Parathyroid adenoma (tissue), 2 donors: ENCODE data around the gene EXOC3.

ENCODE experiments used
- H2AFZ ChIP-seq: fragments of 300-600 bp; sonication (generic); one replicate; pipeline ENCODE4 v1.7.0; 2017; ENCODE audit warnings: antibody characterized with exemption, mild to moderate bottlenecking
- H3K27ac ChIP-seq: fragments of 300-600 bp; sonication (generic); one replicate; pipeline ENCODE4 v1.7.0; 2017
- H3K27me3 ChIP-seq: fragments of 300-600 bp; sonication (generic); one replicate; pipeline ENCODE4 v1.7.0; 2017; ENCODE audit warnings: low read length; ENCODE audit not compliant: control insufficient read depth, insufficient read depth
- H3K36me3 ChIP-seq: fragments of 300-600 bp; sonication (generic); one replicate; pipeline ENCODE4 v1.7.0; 2017; ENCODE audit warnings: low read length; ENCODE audit not compliant: control insufficient read depth, insufficient read depth
- H3K4me1 ChIP-seq: fragments of 300-600 bp; sonication (generic); one replicate; pipeline ENCODE4 v1.7.0; 2017; ENCODE audit warnings: control low read depth
- H3K4me2 ChIP-seq: fragments of 300-600 bp; sonication (generic); one replicate; pipeline ENCODE4 v1.7.0; 2017; ENCODE audit warnings: low read length
- H3K4me3 ChIP-seq: fragments of 300-600 bp; sonication (generic); one replicate; pipeline ENCODE4 v1.7.0; 2017; ENCODE audit warnings: low read depth, low read length
- H3K79me2 ChIP-seq: fragments of 300-600 bp; sonication (generic); one replicate; pipeline ENCODE4 v1.7.0; 2017; ENCODE audit warnings: control low read depth
- H3K9ac ChIP-seq: fragments of 300-600 bp; sonication (generic); one replicate; pipeline ENCODE4 v1.7.0; 2017; ENCODE audit warnings: mild to moderate bottlenecking
- H3K9me3 ChIP-seq: fragments of 300-600 bp; sonication (generic); one replicate; pipeline ENCODE4 v1.7.0; 2017; ENCODE audit warnings: low read length; ENCODE audit not compliant: control insufficient read depth
- TF ChIP-seq, protein P1 (sequence below): fragments of 300-600 bp; sonication (generic); IDR thresholded peaks from one replicate; pipeline ENCODE4 v1.7.0; 2017; ENCODE audit warnings: antibody characterized with exemption, mild to moderate bottlenecking
- donor health status: primary hyperparathyroidism.

Gene EXOC3

DNA sequence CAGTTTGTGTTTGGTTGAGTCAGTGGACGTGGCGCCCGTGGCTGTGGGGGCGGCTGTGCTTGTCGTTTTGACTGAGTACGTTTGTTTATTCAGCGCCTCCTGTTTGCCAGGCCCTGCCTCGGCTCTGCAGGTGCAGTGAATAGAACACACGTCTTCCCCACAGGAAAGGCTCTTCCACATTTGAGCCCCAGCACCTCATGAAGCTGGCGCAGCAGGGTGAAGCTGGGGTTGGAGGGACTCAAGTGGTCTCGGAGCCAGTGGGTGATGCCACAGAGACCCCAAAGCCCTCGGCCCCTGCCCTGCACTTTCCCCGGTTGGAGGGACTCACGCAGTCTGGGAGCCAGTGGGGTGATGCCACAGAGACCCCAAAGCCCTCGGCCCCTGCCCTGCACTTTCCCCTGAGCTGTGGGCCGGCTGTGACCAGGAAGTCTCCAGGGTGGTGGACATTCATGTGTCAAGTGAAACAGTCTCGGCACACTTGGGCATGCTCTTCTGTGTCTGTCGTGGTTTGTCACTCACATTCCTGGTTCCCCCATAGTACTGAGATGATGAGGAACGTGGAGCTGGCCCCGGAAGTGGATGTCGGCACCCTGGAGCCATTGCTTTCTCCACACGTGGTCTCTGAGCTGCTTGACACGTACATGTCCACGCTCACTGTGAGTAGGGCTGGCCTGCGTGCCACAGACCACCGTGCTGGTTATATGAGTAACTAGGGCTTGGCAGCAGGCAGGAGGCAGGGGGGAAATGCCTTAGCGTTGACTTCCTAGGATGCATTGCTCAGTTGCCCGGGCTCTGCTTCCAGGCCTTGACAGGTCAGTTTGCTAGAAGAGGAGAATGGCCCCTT lies 13.6 kb downstream of the EXOC3 start:
- no peaks in the 10 kb centered on the region for H3K27me3 ChIP-seq
- no peak overlapping the region for H3K4me3 ChIP-seq
- H3K36me3 ChIP-seq: no peaks in the 10 kb centered on the region
- H3K9ac ChIP-seq: no peak overlapping the region
- no peaks in the 10 kb centered on the region for H3K9me3 ChIP-seq
- TF ChIP-seq, protein P1, sequence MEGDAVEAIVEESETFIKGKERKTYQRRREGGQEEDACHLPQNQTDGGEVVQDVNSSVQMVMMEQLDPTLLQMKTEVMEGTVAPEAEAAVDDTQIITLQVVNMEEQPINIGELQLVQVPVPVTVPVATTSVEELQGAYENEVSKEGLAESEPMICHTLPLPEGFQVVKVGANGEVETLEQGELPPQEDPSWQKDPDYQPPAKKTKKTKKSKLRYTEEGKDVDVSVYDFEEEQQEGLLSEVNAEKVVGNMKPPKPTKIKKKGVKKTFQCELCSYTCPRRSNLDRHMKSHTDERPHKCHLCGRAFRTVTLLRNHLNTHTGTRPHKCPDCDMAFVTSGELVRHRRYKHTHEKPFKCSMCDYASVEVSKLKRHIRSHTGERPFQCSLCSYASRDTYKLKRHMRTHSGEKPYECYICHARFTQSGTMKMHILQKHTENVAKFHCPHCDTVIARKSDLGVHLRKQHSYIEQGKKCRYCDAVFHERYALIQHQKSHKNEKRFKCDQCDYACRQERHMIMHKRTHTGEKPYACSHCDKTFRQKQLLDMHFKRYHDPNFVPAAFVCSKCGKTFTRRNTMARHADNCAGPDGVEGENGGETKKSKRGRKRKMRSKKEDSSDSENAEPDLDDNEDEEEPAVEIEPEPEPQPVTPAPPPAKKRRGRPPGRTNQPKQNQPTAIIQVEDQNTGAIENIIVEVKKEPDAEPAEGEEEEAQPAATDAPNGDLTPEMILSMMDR: no peak
- H3K79me2 ChIP-seq: peaks cover 41% of the 10 kb centered on the region
- no peak overlapping the region for H2AFZ ChIP-seq
- H3K4me2 ChIP-seq: no peak overlapping the region
- H3K27ac ChIP-seq: no peak overlapping the region
- H3K4me1 ChIP-seq: no peaks in the 10 kb centered on the region

DNA sequence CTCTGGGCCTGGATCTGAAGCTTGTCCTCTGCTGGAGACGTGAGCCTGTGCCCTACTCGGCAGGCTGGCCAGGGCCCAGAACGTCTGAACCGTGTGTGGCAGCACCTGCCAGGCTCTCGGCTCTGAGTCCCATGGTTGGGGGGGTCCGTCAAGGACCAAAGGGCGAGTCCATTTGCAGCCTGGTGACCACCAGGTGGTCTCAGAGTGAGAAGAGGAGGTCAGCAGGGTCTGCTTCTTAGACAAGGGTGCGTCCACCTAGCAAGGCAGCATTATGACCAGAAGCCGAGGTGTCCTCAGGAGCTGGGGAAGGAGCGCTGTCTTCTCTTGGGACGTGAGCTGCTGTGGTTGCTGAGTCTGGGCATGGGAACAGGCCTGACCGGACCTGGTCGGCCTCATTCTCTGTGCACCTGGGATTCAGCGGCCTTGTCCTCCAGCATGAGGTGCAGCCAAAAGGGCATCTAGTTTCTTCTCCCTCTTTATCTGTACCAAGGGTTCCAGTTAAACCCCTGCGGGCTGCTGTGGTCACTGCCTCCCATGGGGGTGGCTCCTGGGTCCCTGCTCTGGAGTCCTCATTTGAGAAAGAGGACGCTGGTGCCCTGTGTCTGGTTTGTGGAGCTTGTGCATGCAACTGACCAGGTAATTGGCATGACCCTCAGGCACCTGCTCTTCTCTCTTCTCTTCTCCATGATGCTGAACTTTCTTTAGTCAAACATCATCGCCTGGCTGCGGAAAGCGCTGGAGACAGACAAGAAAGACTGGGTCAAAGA lies 14.4 kb downstream of the EXOC3 start:
- Histone ChIP-seq H3K4me3 (no peak overlapping the region), H3K4me1 (no peaks in the 10 kb centered on the region), H3K27ac (no peak overlapping the region), H2AFZ (no peak overlapping the region), H3K27me3 (no peaks in the 10 kb centered on the region), H3K9ac (no peak overlapping the region), H3K9me3 (no peaks in the 10 kb centered on the region), H3K79me2 (peaks cover 37% of the 10 kb centered on the region), H3K4me2 (no peak overlapping the region), H3K36me3 (no peaks in the 10 kb centered on the region)
- TF ChIP-seq, protein P1: no peak

DNA sequence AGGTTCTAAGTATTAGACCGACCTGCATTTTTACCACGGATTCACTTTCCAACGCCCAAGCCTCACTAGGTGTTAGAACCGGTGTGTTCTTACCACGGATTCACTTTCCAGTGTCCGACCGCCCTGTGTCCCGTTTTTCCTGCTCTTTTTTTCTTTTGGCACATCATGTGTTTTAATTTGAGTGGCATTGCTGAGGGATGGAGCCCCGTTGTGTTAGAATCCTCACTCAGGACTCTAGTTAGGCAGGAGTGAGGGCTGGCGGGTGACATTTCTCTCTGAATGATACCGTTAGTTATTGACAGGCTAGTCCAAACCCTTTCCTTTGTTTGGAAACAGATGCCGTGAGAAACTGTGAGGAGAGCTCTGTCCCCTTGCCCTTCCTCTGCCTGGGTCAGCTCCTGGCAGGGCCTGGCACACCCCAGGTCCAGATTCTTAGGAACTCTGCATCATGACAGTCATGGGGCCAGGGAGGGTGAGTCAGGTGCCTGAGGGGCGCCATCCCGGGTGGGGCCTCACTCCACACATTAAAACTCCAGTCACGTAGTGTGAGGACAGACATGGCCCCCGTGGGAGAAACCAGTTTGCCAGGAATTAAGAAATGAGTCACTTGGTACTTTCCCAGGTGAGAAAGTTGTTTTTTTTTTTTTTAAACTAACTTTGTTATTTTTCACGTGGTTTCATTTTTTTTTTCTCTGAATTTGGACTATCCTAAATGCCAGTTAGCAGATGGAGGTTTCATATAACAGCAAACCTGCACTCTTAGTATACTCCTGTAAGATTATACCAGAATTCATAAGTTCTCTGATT lies 15.8 kb downstream of the EXOC3 start:
- H2AFZ ChIP-seq: no peak overlapping the region
- peaks cover 23% of the 10 kb centered on the region for H3K79me2 ChIP-seq

DNA sequence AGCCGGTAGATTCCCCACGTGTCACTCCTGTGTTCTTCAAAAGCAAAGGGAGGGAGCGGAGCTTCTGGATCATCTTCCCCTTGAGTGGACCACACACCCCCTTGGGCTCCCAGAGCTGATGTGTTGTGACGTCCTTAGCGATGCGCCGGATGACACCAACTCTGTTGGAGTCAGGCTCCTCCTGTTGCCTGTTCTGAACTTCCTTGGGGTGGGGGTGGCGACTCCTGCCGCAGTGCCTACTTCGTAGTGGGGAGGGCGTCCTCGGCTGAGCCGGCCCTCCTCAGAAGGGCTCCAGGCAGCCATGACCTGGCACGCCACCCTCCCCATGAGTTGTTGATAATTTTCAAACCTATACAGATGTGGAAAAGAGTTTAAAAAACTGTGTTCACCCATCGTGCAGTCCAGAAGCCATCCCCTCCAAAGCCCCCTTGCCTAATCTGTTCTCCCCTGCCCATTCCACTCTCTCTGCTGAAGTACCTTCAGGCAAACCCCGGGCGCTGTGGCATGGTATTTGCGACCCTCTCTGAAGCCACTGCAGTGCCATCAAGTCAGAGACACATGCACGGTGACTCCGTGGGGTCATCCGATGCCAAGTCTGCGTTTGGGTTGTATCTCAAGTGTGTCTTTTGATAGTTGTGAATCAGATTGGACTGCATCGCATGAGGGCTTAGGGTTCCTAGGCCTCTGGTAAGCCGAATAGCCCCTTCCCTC lies 16.7 kb downstream of the EXOC3 start:
- Histone ChIP-seq H3K79me2 (peaks cover 18% of the 10 kb centered on the region), H3K9me3 (no peaks in the 10 kb centered on the region), H3K36me3 (no peaks in the 10 kb centered on the region), H3K27ac (no peak overlapping the region), H3K9ac (no peak overlapping the region), H2AFZ (no peak overlapping the region), H3K27me3 (no peaks in the 10 kb centered on the region), H3K4me3 (no peak overlapping the region), H3K4me1 (no peaks in the 10 kb centered on the region), H3K4me2 (no peak overlapping the region)
- TF ChIP-seq, protein P1: no peak

More for the DNA sequence above, 15.8 kb downstream of the EXOC3 start:
- TF ChIP-seq, protein P1: no peak
- H3K4me1 ChIP-seq: no peaks in the 10 kb centered on the region
- no peak overlapping the region for H3K4me2 ChIP-seq
- no peak overlapping the region for H3K27ac ChIP-seq
- H3K9me3 ChIP-seq: no peaks in the 10 kb centered on the region
- no peaks in the 10 kb centered on the region for H3K27me3 ChIP-seq
- no peak overlapping the region for H3K4me3 ChIP-seq
- H3K9ac ChIP-seq: no peak overlapping the region
- H3K36me3 ChIP-seq: no peaks in the 10 kb centered on the region
